ENCODE data around the gene ELMOD3. TPM values are rescaled to one million over a fixed set of nuclear protein-coding genes. Genes with fewer than 3 reads are reported as not detected.
"Not testable (repeated sequence)": the region's sequence is repeated elsewhere in the genome, so short reads cannot be mapped to it uniquely, and the experiment has no call there.

The ELMOD3 gene
- polyA plus RNA-seq, 1 donor from 2014 or later = 39.7 TPM

DNA sequence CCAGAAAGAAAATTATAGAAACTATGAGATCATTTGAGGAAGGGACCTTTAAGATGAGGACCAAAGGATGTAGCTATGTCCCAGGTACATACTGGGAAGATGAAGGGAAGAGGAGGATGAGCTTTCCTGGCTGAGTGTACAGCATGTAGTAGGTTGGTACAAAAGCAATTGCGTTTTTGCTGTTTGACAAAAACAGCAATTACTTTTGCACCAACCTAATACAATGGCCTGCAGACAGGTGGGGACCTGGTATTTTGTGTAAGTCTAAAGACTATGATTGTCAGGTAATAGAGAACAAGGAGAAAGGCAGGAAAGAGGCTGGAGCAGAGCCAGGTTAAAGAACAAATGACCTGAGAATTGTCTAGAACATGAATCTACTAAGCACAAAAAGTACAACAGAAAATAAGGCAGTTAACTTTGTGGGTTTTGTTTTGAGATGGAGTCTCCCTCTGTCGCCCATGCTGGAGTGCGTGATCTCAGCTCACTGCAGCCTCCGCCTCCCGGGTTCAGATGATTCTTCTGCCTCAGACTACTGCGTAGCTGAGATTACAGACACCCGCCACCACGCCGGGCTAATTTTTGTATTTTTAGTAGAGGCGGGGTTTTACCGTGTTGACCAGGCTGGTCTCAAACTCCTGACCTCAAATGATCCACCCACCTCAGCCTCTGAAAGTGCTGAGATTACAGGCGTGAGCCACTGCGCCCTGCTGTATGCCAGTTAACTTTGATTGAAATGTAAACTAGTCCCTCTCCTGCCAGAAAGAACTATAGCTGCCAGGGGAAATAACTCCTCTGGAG is 23.5 kb upstream of the ELMOD3 start:
- TF ChIP-seq EP300 (conservative IDR thresholded peaks at IDR 0.05; ENCODE audit: poor library complexity, severe bottlenecking) (no peak), EZH2 (IDR thresholded peaks at IDR 0.05; ENCODE audit: borderline replicate concordance, insufficient read depth, low read length, poor library complexity, severe bottlenecking) (no peak), TAF1 (IDR thresholded peaks at IDR 0.05; ENCODE audit: low read depth) (no peak), SMC3 (conservative IDR thresholded peaks at IDR 0.05; ENCODE audit: poor library complexity) (no peak)
- TF ChIP-seq, protein P1, sequence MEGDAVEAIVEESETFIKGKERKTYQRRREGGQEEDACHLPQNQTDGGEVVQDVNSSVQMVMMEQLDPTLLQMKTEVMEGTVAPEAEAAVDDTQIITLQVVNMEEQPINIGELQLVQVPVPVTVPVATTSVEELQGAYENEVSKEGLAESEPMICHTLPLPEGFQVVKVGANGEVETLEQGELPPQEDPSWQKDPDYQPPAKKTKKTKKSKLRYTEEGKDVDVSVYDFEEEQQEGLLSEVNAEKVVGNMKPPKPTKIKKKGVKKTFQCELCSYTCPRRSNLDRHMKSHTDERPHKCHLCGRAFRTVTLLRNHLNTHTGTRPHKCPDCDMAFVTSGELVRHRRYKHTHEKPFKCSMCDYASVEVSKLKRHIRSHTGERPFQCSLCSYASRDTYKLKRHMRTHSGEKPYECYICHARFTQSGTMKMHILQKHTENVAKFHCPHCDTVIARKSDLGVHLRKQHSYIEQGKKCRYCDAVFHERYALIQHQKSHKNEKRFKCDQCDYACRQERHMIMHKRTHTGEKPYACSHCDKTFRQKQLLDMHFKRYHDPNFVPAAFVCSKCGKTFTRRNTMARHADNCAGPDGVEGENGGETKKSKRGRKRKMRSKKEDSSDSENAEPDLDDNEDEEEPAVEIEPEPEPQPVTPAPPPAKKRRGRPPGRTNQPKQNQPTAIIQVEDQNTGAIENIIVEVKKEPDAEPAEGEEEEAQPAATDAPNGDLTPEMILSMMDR (IDR thresholded peaks at IDR 0.05; ENCODE audit: poor library complexity, severe bottlenecking) = no peak
- Histone ChIP-seq H2AFZ (ENCODE audit: low read depth, low read length) (no peak overlapping the region), H4K20me1 (ENCODE audit: insufficient read depth) (no peaks in the 10 kb centered on the region), H3K27ac (ENCODE audit: low read length) (no peak overlapping the region), H3K9me3 (ENCODE audit: low read length) (no peaks in the 10 kb centered on the region), H3K36me3 (ENCODE audit: insufficient read depth, low read length) (no peaks in the 10 kb centered on the region), H3K4me3 (ENCODE audit: low read length) (no peak overlapping the region), H3K9me2 (ENCODE audit: insufficient read depth, low read length) (no peaks in the 10 kb centered on the region), H3K79me2 (replicated peaks; ENCODE audit: insufficient read depth, low read length) (peaks cover 15% of the 10 kb centered on the region), H3K9ac (ENCODE audit: low read length) (no peak overlapping the region), H3K27me3 (ENCODE audit: insufficient read depth, low read depth, low read length) (no peaks in the 10 kb centered on the region), H3F3A (ENCODE audit: insufficient read depth, low read length, poor library complexity, severe bottlenecking) (no peaks in the 10 kb centered on the region), H3K4me2 (ENCODE audit: low read length) (no peak overlapping the region)

DNA sequence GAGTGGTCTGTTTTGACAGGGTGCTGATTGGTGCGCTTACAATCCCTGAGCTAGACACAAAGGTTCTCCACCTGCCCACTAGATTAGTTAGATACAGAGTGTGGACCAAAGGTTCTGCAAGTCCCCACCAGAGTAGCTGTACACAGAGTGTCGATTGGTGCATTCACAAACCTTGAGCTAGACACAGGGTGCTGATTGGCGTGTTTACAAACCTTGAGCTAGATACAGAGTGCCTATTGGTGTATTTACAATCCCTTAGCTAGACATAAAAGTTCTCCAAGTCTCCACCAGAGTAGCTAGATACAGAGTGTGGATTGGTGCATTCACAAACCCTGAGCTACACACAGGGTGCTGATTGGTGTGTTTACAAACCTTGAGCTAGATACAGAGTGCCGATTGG is 20.7 kb upstream of the ELMOD3 start:
- H3F3A ChIP-seq (ENCODE audit: insufficient read depth, low read length, poor library complexity, severe bottlenecking); H3K4me3 ChIP-seq (ENCODE audit: low read length); H3K36me3 ChIP-seq (ENCODE audit: insufficient read depth, low read length); H2AFZ ChIP-seq (ENCODE audit: low read depth, low read length); H4K20me1 ChIP-seq (ENCODE audit: insufficient read depth); H3K4me2 ChIP-seq (ENCODE audit: low read length); H3K27ac ChIP-seq (ENCODE audit: low read length); H3K9me3 ChIP-seq (ENCODE audit: low read length); H3K79me2 ChIP-seq (replicated peaks; ENCODE audit: insufficient read depth, low read length); H3K27me3 ChIP-seq (ENCODE audit: insufficient read depth, low read depth, low read length); H3K9ac ChIP-seq (ENCODE audit: low read length); H3K9me2 ChIP-seq (ENCODE audit: insufficient read depth, low read length): not testable (repeated sequence)

DNA sequence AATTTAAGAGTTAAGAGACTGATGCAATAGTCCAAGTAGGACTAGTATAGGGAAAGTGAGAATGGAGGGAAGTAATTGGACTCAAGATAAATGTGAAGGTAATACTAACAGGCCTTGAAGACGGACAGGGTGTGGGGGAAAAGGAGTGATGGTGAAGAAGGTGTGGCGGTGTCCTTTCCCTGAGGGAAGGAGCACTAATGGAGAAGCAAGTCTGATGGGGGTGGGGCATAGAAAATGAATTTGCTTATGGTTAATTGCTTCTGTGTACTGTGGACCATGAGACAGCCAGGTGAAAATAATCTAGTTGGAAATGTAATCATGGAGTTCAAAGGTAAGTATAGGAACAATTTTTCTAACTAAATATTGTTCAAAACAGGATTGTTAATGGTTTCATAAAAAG is 19.6 kb upstream of the ELMOD3 start:
- no peak overlapping the region for H3K27ac ChIP-seq (ENCODE audit: low read length)
- H3K36me3 ChIP-seq (ENCODE audit: insufficient read depth, low read length) = no peaks in the 10 kb centered on the region
- H3K79me2 ChIP-seq (replicated peaks; ENCODE audit: insufficient read depth, low read length) = no peaks in the 10 kb centered on the region
- H3K27me3 ChIP-seq (ENCODE audit: insufficient read depth, low read depth, low read length) = no peaks in the 10 kb centered on the region
- no peak for TF ChIP-seq RAD21 (conservative IDR thresholded peaks at IDR 0.05)
- no peak for TF ChIP-seq POLR2AphosphoS5 (IDR thresholded peaks at IDR 0.05)
- TF ChIP-seq TAF1 (IDR thresholded peaks at IDR 0.05; ENCODE audit: low read depth) = no peak
- TF ChIP-seq, protein P2, sequence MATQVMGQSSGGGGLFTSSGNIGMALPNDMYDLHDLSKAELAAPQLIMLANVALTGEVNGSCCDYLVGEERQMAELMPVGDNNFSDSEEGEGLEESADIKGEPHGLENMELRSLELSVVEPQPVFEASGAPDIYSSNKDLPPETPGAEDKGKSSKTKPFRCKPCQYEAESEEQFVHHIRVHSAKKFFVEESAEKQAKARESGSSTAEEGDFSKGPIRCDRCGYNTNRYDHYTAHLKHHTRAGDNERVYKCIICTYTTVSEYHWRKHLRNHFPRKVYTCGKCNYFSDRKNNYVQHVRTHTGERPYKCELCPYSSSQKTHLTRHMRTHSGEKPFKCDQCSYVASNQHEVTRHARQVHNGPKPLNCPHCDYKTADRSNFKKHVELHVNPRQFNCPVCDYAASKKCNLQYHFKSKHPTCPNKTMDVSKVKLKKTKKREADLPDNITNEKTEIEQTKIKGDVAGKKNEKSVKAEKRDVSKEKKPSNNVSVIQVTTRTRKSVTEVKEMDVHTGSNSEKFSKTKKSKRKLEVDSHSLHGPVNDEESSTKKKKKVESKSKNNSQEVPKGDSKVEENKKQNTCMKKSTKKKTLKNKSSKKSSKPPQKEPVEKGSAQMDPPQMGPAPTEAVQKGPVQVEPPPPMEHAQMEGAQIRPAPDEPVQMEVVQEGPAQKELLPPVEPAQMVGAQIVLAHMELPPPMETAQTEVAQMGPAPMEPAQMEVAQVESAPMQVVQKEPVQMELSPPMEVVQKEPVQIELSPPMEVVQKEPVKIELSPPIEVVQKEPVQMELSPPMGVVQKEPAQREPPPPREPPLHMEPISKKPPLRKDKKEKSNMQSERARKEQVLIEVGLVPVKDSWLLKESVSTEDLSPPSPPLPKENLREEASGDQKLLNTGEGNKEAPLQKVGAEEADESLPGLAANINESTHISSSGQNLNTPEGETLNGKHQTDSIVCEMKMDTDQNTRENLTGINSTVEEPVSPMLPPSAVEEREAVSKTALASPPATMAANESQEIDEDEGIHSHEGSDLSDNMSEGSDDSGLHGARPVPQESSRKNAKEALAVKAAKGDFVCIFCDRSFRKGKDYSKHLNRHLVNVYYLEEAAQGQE (IDR thresholded peaks at IDR 0.05; ENCODE audit: borderline replicate concordance) = no peak
- TF ChIP-seq SMC3 (conservative IDR thresholded peaks at IDR 0.05; ENCODE audit: poor library complexity) = no peak
- no peak for TF ChIP-seq EP300 (conservative IDR thresholded peaks at IDR 0.05; ENCODE audit: poor library complexity, severe bottlenecking)
- no peak for TF ChIP-seq EZH2 (IDR thresholded peaks at IDR 0.05; ENCODE audit: borderline replicate concordance, insufficient read depth, low read length, poor library complexity, severe bottlenecking)
- no peak for TF ChIP-seq MXI1 (conservative IDR thresholded peaks at IDR 0.05; ENCODE audit: poor library complexity, severe bottlenecking)
- TF ChIP-seq, protein P1 (IDR thresholded peaks at IDR 0.05; ENCODE audit: poor library complexity, severe bottlenecking) = no peak
- H2AFZ ChIP-seq (ENCODE audit: low read depth, low read length) = no peak overlapping the region
- no peaks in the 10 kb centered on the region for H3K9me3 ChIP-seq (ENCODE audit: low read length)
- H3K4me2 ChIP-seq (ENCODE audit: low read length) = no peak overlapping the region
- H4K20me1 ChIP-seq (ENCODE audit: insufficient read depth) = no peaks in the 10 kb centered on the region
- H3K4me3 ChIP-seq (ENCODE audit: low read length) = no peak overlapping the region
- no peak overlapping the region for H3K9ac ChIP-seq (ENCODE audit: low read length)
- H3K9me2 ChIP-seq (ENCODE audit: insufficient read depth, low read length) = no peaks in the 10 kb centered on the region
- no peaks in the 10 kb centered on the region for H3F3A ChIP-seq (ENCODE audit: insufficient read depth, low read length, poor library complexity, severe bottlenecking)

Measured in neural cell (in vitro differentiated cells).